ENCODE data around the gene TJP2. TPM values are rescaled to one million over a fixed set of nuclear protein-coding genes. Genes with fewer than 3 reads are reported as not detected.

TJP2 gene
- total RNA-seq, 2 donors from 2014 or later: 45.1 to 53.0 TPM

DNA sequence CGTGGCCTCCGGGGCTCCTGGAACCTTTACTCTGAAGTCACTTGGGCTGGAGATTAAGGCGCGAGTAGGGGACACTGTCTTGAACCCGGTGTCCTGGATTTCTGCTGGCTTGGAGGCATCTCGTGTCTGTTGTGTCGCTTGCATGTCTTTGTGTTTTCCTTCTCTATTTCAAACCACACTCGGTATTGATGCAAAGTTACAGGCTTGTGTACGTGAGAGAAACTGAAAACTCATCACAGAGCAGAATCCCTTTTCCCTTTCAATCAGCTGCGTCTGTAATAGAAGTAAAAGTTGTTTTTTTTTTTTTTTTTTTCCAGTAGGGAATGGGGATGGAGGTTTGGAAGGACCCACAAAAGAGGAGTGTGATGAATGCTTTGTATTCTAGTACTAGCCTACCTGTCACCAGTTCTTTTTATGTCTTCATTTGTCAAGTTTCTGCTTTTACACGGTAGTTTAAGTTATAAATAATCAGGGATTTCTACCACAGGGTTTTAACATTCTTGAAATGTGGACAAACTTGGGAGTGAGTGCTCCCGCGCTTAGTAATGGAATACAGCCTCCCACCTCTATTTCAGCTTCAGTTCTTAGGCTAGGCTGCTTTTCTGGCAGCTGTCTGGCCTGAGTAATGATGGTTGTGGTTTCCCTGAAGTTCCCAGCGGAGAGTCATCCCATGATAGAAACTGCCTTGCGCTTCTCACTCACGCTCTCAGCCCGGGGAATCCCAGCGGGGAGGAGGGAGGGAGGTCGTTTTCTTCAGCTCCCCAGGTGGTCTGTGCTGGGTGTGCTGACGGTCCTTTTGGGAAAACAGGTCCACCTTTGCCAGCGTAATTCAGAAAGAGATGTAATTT lies 763 bp downstream of the TJP2 start:
- Histone ChIP-seq H3K36me3 (ENCODE audit: control insufficient read depth, insufficient read depth, low read length) (no peaks in the 10 kb centered on the region), H3K4me1 (ENCODE audit: control insufficient read depth, insufficient read depth, low read length) (peaks cover 13% of the 10 kb centered on the region), H3K4me3 (ENCODE audit: low read length) (peak overlapping the region; percentile 84), H3K27ac (ENCODE audit: low read depth, low read length) (no peak overlapping the region), H3K27me3 (ENCODE audit: control insufficient read depth, insufficient read depth, low read length, poor library complexity, severe bottlenecking) (peaks cover 20% of the 10 kb centered on the region), H3K9ac (ENCODE audit: extremely low read depth, low read length, poor library complexity, severe bottlenecking) (peak overlapping the region; percentile 44), H3K9me3 (ENCODE audit: control insufficient read depth, low read length) (no peaks in the 10 kb centered on the region)
- H3K27ac Mint-ChIP-seq: no peak overlapping the region
- DNase-seq: peak; percentile 75
- TF ChIP-seq, protein P1, sequence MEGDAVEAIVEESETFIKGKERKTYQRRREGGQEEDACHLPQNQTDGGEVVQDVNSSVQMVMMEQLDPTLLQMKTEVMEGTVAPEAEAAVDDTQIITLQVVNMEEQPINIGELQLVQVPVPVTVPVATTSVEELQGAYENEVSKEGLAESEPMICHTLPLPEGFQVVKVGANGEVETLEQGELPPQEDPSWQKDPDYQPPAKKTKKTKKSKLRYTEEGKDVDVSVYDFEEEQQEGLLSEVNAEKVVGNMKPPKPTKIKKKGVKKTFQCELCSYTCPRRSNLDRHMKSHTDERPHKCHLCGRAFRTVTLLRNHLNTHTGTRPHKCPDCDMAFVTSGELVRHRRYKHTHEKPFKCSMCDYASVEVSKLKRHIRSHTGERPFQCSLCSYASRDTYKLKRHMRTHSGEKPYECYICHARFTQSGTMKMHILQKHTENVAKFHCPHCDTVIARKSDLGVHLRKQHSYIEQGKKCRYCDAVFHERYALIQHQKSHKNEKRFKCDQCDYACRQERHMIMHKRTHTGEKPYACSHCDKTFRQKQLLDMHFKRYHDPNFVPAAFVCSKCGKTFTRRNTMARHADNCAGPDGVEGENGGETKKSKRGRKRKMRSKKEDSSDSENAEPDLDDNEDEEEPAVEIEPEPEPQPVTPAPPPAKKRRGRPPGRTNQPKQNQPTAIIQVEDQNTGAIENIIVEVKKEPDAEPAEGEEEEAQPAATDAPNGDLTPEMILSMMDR (conservative IDR thresholded peaks at IDR 0.05): no peak
- H3K27me3 Mint-ChIP-seq (ENCODE audit: insufficient read depth): peaks cover 23% of the 10 kb centered on the region
- peak overlapping the region; percentile 71 for H3K4me3 Mint-ChIP-seq
- H3K36me3 Mint-ChIP-seq (ENCODE audit: low read depth): no peaks in the 10 kb centered on the region
- 11% methylated on average over 19 to 20 of the region's 21 CpGs for WGBS, 2 experiments (ENCODE audit: insufficient coverage in 1 of 2, insufficient read length in 1 of 2)
- H3K9me3 Mint-ChIP-seq: no peaks in the 10 kb centered on the region
- H3K4me1 Mint-ChIP-seq: peaks cover 44% of the 10 kb centered on the region

DNA sequence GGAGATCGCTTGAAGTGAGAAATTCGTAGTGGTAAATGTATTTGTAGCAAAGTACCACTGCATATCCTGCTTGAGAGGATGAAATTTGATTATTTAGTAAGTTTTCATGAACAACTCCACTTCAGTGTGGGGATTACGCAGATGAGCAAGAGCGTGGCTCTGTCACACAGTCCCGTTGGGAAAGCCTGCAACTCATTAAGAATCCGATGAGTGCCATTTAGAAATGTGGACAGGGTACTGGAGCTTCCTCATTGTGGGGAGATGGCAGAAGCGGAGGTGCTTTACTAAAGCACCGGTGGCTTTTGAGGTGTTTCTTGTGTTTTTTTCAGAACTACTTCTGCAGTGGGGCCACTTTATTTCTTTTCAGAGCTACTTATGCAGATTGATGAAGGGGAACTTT lies 1.4 kb downstream of the TJP2 start:
- H3K27me3 Mint-ChIP-seq (ENCODE audit: insufficient read depth): peaks cover 23% of the 10 kb centered on the region
- H3K4me1 ChIP-seq (ENCODE audit: control insufficient read depth, insufficient read depth, low read length): peaks cover 13% of the 10 kb centered on the region
- peak overlapping the region; percentile 71 for H3K4me3 Mint-ChIP-seq
- TF ChIP-seq, protein P1 (conservative IDR thresholded peaks at IDR 0.05): no peak
- no peaks in the 10 kb centered on the region for H3K36me3 Mint-ChIP-seq (ENCODE audit: low read depth)
- no peak overlapping the region for H3K9ac ChIP-seq (ENCODE audit: extremely low read depth, low read length, poor library complexity, severe bottlenecking)
- H3K27ac ChIP-seq (ENCODE audit: low read depth, low read length): no peak overlapping the region
- no peak overlapping the region for H3K27ac Mint-ChIP-seq
- H3K9me3 ChIP-seq (ENCODE audit: control insufficient read depth, low read length): no peaks in the 10 kb centered on the region
- H3K4me3 ChIP-seq (ENCODE audit: low read length): peak overlapping the region; percentile 84
- no peaks in the 10 kb centered on the region for H3K36me3 ChIP-seq (ENCODE audit: control insufficient read depth, insufficient read depth, low read length)
- H3K27me3 ChIP-seq (ENCODE audit: control insufficient read depth, insufficient read depth, low read length, poor library complexity, severe bottlenecking): peaks cover 20% of the 10 kb centered on the region
- H3K9me3 Mint-ChIP-seq: no peaks in the 10 kb centered on the region
- WGBS, 2 experiments (ENCODE audit: insufficient coverage in 1 of 2, insufficient read length in 1 of 2): 62 to 64% methylated on average over 5 to 8 of the region's 8 CpGs
- DNase-seq: no peak
- peaks cover 48% of the 10 kb centered on the region for H3K4me1 Mint-ChIP-seq

DNA sequence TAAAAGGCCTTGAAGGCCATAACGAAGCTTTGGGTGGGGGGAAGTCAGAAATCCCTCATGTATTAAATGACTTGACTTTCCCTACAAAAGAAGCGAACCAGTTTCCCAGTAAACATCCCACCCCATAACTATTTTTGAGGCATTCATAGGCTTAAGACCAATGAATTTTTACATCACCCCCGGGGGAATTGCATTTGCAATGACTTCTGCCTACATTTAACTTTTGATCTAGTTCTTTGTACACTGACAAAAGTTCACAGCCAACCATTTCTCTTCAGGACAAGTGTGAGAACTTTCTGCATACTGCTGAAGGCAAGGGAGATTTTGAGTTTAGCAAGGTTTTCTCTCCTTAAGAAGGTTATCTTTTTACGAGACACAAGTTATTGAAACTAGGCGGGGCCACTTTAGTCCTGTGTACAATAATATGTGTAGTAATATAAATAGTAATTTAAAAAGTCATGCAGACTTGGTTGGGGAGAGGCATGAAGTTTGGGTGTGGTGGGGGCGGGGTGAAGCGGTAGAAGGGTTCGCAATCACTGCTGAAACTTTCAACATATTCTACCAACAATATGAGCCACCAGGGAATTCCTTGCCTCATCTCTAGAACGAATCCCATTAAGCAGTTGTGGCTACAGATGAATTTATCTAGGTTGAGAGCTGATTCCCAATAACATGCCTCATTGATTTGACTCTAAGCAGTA lies 2.5 kb downstream of the TJP2 start:
- WGBS, 2 experiments (ENCODE audit: insufficient coverage in 1 of 2, insufficient read length in 1 of 2): 84 to 96% methylated on average over 3 to 9 of the region's 9 CpGs
- no peak overlapping the region for H3K4me3 Mint-ChIP-seq

More for the DNA sequence above, 2.5 kb downstream of the TJP2 start:
- H3K4me1 Mint-ChIP-seq: peaks cover 45% of the 10 kb centered on the region
- H3K9me3 ChIP-seq (ENCODE audit: control insufficient read depth, low read length): no peaks in the 10 kb centered on the region
- DNase-seq: no peak
- H3K27me3 ChIP-seq (ENCODE audit: control insufficient read depth, insufficient read depth, low read length, poor library complexity, severe bottlenecking): peaks cover 20% of the 10 kb centered on the region
- H3K27ac Mint-ChIP-seq: no peak overlapping the region
- no peak overlapping the region for H3K27ac ChIP-seq (ENCODE audit: low read depth, low read length)
- H3K9ac ChIP-seq (ENCODE audit: extremely low read depth, low read length, poor library complexity, severe bottlenecking): no peak overlapping the region
- TF ChIP-seq, protein P1 (conservative IDR thresholded peaks at IDR 0.05): no peak
- H3K36me3 ChIP-seq (ENCODE audit: control insufficient read depth, insufficient read depth, low read length): no peaks in the 10 kb centered on the region
- H3K27me3 Mint-ChIP-seq (ENCODE audit: insufficient read depth): peaks cover 23% of the 10 kb centered on the region
- peaks cover 13% of the 10 kb centered on the region for H3K4me1 ChIP-seq (ENCODE audit: control insufficient read depth, insufficient read depth, low read length)
- no peak overlapping the region for H3K4me3 ChIP-seq (ENCODE audit: low read length)
- no peaks in the 10 kb centered on the region for H3K9me3 Mint-ChIP-seq
- H3K36me3 Mint-ChIP-seq (ENCODE audit: low read depth): no peaks in the 10 kb centered on the region
